ENCODE measurements around the gene KLRC2.
"Not testable (repeated sequence)": the region's sequence is repeated elsewhere in the genome, so short reads cannot be mapped to it uniquely, and the experiment has no call there.

The KLRC2 gene

DNA sequence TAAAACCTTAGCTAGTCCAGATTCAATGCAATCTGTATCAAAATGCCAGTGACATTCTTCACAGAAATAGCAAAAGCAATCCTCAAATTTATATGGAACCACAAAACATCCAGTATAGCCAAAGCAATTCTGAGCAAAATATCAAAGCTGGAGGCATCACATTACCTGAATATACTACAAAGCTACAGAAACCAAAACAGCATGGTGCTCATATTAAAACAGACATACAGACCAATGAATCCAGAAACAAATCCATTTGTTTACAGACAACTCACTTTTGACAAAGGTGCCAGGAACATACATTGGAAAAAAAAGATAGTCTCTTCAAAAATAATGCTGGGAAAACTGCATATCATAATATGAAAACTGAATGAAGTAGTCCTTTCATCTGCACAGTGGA lies 31.0 kb downstream of the KLRC2 start:
- DNase-seq: no peak

DNA sequence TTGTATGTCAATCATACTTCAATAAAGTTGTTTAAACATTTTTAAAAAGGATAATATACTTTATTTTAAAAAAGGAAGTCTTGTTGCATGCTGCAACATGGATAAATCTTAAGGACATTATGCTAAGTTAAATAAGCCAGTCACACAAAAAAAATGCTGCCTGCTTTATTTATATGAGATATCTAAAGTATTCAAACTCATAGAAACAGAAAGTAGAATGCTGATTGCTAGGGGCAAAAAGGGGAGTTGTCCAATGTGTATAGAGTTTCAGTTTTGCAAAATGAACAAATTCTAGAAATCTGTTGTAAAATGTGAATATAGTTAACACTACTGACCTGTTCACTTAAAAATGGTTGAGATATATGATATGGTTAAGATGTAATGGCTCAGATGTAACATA lies 35.0 kb downstream of the KLRC2 start:
- no peak for DNase-seq

DNA sequence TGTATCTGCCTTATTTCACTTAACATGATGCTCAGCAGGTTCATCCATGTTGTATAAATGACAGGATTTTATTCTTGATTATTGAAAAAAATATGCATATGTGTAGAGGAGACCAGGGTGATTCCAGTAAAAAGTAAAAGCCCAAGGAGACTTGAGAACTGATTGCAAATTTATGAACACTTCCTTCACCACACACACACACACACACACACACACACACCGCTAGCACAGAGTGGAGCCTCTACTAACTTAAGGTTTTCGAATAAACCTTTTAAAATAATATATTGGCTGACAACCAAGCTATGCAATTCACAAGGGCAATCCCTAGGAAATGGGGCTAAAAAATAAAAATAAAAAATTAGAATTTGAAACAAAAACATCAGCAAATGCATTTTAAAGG lies 37.6 kb downstream of the KLRC2 start:
- DNase-seq: no peak

DNA sequence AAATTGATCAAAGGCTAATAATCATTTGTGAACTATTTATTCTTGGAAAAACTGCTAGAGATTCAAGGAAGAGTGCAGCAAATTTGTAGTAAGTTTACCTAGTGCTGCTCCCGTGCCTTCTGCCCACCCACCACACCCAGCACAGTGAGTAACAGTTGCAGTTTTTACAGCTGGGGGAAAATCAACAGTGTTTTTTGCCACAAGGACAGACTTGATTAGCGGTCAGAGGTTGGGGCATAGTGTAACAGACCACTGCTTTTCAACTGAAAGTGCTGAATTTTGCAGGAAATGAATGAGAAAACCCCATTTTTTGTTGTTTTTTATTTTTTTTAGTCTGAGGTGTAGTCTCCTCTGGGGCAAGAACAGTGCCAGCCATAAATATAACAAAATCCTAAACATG lies 38.5 kb downstream of the KLRC2 start:
- DNase-seq: no peak

GRCh38 chr12:10396176-10396575 lies 39.6 kb downstream of the KLRC2 start:
- DNase-seq: not testable (repeated sequence)

DNA sequence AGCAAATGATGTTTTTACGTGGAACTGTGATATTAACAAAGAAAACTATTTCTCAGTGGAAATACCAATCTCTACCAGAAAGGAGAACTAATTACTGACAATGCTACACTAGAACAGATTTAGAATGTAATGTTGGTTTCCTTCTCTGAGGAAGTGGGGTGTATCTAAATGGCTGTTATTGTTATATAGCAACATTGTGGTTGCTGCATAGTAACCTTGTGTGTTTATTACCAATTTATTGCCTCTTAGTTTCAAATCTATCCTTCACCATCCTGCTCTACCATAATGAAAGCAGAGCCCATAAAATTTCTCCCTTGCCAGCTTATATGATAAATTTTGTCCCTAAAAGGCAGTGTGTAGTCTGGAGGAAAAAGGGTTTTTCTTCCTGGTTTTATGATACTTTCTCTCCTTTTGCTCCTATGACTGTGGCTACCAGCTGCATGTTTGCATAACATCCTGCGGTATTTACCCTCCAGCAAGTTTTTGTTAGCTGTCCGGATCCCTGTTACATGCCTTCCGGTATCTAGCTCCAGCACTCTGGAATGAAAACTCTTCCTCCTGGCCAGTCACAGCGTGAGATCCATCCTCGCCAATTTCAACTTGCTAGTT lies 40.3 kb downstream of the KLRC2 start:
- DNase-seq: peak; percentile 42

DNA sequence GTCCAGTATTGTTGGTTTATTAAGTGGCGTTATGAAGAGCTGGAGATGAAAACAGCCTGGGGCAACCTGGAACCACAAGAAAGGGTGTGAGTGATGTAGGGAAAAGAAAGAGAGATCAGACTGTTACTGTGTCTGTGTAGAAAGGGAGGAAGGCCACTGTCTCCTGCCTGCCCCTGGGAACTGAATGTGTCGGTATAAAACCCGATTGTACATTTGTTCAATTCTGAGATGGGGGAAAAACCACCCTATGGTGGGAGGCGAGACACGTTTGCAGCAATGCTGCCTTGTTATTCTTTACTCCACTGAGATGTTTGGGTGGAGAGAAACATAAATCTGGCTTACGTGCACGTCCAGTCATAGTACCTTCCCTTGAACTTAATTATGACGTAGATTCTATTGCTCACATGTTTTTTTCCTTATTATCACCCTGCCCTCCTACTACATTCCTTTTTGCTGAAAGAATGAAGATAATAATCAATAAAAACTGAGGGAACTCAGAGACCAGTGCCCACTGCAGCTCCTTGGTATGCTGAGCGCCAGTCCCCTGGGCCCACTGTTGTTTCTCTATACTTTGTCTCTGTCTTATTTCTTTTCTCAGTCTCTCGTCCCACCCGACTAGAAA lies 41.2 kb downstream of the KLRC2 start:
- not testable (repeated sequence) for DNase-seq

GRCh38 chr12:10393291-10393690 lies 42.5 kb downstream of the KLRC2 start:
- DNase-seq: no peak

- peak; percentile 61 for DNase-seq
These were observed 43.3 kb downstream of the KLRC2 start for GRCh38 chr12:10392394-10392930.

- DNase-seq: not testable (repeated sequence)
These were observed 44.8 kb downstream of the KLRC2 start for GRCh38 chr12:10390991-10391390.

DNA sequence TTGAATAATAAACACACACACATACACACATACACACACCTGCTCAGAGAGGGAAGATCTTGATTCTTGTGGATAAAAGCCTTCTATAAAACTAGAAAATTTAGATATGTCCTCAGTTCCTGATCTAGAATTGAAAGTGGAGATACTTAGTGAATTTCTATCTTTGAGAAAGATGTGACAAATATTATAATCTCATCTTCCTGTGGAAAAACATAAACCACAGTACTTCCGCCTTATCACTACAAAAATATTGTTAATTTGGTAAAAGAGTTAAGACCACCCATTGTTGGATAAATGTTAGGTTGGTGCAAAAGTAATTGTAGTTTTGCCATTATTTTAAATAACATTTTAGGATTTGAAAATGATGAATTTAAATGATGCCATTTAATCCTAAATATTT lies 45.9 kb downstream of the KLRC2 start, which contains the start of gene KLRK1:
KLRK1 (minus strand) TSS at position 138 of the 400 bp plus-strand sequence. CDS start 1,231 bp downstream, outside the sequence.
- DNase-seq: no peak

GRCh38 chr12:10388624-10389413 lies 47.0 kb downstream of the KLRC2 start:
- no peak for DNase-seq

GRCh38 chr12:10387498-10387897 lies 48.3 kb downstream of the KLRC2 start:
- not testable (repeated sequence) for DNase-seq

DNA sequence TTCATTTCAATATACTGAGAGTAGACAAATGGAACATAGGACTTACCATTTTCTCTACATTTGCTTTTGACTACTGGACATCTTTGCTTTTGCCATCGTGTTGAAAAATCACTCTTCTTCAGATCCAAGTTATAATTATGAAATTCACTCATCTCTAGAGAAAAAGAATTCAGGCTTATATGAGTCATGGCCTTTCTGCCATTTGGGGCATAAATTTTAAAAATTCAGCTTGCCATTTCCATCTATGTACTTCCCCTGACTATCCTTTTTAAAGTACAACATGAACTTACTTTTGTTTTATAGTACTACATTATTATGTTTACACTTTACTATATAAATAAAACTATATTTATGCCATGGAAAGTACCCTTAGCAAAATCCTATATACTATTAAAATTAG lies 49.0 kb downstream of the KLRC2 start:
- no peak for DNase-seq

- DNase-seq: peak; percentile 89
These were observed 50.6 kb downstream of the KLRC2 start for GRCh38 chr12:10385166-10385613.

- no peak for DNase-seq
These were observed 51.6 kb downstream of the KLRC2 start for GRCh38 chr12:10384191-10384590.

- DNase-seq: no peak
These were observed 53.7 kb downstream of the KLRC2 start for GRCh38 chr12:10381928-10382628.
